SK-N-SH treated with all-trans-retinoic acid at 6 μM for 48 hours (cell line): ENCODE measurements around the gene PRKG1.

ENCODE experiments used
- ESRRG ChIP-seq: fragments of 250-450 bp; sonication (Bioruptor Pico); IDR thresholded peaks from 2 replicates; pipeline ENCODE4 v1.6.1; 2021; ENCODE audit warnings: mild to moderate bottlenecking
- PPARA ChIP-seq: fragments of 250-450 bp; sonication (Bioruptor Pico); IDR thresholded peaks from 2 replicates; pipeline ENCODE4 v1.5.0; 2020; ENCODE audit warnings: mild to moderate bottlenecking, borderline replicate concordance
- RARB ChIP-seq: fragments of 250-450 bp; sonication (Bioruptor Pico); IDR thresholded peaks from 2 replicates; pipeline ENCODE4 v1.8.0; 2021; ENCODE audit warnings: mild to moderate bottlenecking, moderate library complexity
- ZFP3 ChIP-seq: fragments of 250-450 bp; sonication (Bioruptor Pico); IDR thresholded peaks from 2 replicates; pipeline ENCODE4 v1.5.0; 2020; ENCODE audit warnings: mild to moderate bottlenecking, moderate library complexity
- ZNF565 ChIP-seq: fragments of 450-650 bp; formaldehyde crosslinking; conservative IDR thresholded peaks from 2 replicates; pipeline ENCODE4 v1.5.0; 2020; ENCODE audit warnings: low read depth, mild to moderate bottlenecking, moderate library complexity
- ZNF8 ChIP-seq: fragments of 450-650 bp; formaldehyde crosslinking; IDR thresholded peaks from 2 replicates; pipeline ENCODE4 v1.5.0; 2020; ENCODE audit warnings: mild to moderate bottlenecking, moderate library complexity
- TF ChIP-seq, protein P1 (sequence below): fragments of 250-450 bp; sonication (Bioruptor Pico); IDR thresholded peaks from 2 replicates; pipeline ENCODE4 v1.8.0; 2020; ENCODE audit warnings: mild to moderate bottlenecking, moderate library complexity, borderline replicate concordance

DNA sequence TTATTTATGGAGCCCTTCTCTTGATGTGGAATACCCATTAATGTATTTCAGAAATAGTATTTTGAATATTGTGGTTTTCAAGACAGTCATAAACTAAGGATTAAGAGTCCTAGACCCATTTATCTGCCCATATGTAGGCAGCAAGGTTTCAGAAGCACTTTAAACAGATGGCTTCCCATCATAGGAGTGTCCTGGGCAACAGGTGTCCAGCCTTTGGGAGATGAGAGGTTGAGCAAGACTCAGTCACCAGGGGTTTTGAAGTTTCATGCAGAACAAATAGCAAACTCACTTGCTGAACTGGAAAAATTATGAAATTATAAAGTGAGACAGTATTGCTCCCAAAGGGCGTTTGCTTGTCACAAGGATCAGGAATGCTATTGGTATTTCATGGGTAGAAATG is 818.0 kb downstream of the PRKG1 start:
- TF ChIP-seq, protein P1, sequence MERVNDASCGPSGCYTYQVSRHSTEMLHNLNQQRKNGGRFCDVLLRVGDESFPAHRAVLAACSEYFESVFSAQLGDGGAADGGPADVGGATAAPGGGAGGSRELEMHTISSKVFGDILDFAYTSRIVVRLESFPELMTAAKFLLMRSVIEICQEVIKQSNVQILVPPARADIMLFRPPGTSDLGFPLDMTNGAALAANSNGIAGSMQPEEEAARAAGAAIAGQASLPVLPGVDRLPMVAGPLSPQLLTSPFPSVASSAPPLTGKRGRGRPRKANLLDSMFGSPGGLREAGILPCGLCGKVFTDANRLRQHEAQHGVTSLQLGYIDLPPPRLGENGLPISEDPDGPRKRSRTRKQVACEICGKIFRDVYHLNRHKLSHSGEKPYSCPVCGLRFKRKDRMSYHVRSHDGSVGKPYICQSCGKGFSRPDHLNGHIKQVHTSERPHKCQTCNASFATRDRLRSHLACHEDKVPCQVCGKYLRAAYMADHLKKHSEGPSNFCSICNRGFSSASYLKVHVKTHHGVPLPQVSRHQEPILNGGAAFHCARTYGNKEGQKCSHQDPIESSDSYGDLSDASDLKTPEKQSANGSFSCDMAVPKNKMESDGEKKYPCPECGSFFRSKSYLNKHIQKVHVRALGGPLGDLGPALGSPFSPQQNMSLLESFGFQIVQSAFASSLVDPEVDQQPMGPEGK (CRISPR knock-in tag): no peak
- TF ChIP-seq PPARA (no peak), ZNF8 (CRISPR knock-in tag) (no peak), ZFP3 (CRISPR knock-in tag) (no peak), RARB (CRISPR knock-in tag) (no peak), ZNF565 (no peak), ESRRG (no peak)
